Activated CD4-positive, alpha-beta T cell treated with anti-CD3 and anti-CD28 coated beads, Interleukin-10, Interleukin-2, amounts not matched to agents 100 ng/mL and 50 ng/mL, durations not matched to agents 16 hours and 8 hours (primary cell): ENCODE results near the gene SAMD4A.

Source experiments
- DNase-seq: peaks from one replicate; pipeline ENCODE4 v3.0.0-alpha.2; 2020

SAMD4A gene

GRCh38 chr14:54711812-54712464, 145.0 kb downstream of the SAMD4A start:
- DNase-seq = no peak

GRCh38 chr14:54712465-54713200, 145.7 kb downstream of the SAMD4A start:
- DNase-seq = no peak

DNA sequence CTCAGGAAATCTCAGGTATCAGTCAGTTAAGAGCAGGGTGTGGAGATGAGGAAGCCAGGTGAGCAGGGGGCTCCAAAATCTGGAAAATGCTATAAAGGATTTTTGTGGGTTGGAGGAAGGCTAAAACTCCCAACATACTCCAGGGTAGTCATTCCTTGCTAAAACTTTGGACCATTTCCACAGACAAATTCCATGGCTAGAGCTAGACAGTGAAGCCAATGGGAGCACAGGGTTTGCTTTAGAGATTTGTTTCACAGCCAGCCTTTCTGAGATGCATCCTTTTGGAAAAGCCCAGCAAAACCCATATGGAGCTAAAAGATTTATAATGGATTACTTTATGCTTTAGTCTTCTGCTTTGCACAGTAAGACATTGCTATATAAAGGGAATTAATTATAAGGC, 146.5 kb downstream of the SAMD4A start:
- no peak for DNase-seq

DNA sequence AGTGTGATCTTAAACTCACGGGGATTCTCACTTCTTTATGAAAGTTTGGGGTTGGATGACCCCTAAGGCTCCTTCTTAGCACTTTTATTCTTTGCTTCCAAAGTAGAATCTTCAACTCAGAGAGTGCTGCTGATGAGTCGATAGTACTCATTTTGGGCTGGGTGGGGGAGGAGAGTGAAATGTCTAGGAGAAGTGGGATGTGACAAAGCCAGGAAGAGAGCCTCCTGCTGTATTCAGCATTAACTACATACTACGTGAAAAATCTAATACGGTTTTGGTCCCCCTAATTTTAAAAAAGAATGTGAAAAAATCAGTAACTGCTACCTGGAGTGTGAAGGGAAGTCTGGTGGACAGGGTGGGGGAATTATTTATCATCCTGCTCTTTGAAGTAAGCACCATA, 148.3 kb downstream of the SAMD4A start:
- no peak for DNase-seq

GRCh38 chr14:54715811-54716210, 148.9 kb downstream of the SAMD4A start:
- DNase-seq = no peak

DNA sequence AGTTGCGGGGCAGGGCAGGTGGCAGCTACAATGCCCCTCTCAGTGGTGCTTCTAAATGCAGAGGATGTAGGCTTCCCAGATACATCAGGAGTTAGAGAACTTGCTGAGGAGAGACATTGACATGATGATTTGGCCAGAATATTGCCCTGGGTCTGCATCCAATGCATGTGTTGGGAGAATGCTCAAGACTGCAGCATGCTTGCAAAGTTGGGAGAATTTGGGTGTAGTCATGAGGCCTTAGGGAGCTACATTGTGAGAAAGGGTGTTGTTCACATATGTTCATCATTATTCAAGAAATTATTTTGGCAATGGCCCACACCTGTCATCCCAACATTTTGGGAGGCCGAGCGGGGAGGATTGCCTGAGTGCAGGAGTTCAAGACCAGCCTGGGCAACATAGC, 149.9 kb downstream of the SAMD4A start:
- DNase-seq = no peak

DNA sequence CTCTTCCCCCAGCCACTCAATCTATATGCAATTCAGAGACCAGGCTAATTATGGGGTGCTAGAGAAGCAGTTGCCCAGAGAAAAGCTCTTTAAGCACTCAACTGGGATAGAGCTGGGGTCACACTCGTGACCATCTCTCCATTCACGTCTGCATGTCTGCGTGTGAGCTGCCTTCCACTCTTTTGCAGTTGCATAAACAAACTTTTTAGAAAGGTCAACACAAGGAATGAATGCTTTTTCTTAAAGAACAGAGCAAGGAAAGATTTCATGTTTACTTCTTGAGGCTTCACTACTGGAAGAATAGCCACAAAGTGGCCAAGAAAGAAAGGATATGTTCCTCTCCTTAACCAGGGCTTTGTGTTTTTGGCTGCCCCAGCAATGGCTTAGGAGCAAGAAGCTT, 151.1 kb downstream of the SAMD4A start:
- DNase-seq = no peak

DNA sequence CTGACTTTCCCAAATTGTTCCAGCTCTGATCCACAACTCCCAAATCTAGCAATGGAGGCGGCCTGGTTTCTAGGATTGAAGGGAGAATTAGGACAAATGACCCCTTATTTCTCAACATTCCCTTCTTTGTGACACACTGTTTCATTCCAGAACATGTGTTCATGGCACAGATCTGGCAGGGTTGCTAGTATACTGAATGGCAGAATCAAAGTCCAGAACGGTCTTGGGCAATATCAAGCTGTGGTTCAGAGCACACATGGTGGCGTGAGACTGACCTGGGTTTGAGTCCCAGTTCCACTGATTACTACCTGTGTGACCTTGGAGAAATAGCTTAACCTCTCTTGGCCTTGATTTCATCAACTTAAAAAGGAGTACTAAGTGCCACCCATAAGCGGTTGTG, 152.5 kb downstream of the SAMD4A start:
- DNase-seq = no peak

DNA sequence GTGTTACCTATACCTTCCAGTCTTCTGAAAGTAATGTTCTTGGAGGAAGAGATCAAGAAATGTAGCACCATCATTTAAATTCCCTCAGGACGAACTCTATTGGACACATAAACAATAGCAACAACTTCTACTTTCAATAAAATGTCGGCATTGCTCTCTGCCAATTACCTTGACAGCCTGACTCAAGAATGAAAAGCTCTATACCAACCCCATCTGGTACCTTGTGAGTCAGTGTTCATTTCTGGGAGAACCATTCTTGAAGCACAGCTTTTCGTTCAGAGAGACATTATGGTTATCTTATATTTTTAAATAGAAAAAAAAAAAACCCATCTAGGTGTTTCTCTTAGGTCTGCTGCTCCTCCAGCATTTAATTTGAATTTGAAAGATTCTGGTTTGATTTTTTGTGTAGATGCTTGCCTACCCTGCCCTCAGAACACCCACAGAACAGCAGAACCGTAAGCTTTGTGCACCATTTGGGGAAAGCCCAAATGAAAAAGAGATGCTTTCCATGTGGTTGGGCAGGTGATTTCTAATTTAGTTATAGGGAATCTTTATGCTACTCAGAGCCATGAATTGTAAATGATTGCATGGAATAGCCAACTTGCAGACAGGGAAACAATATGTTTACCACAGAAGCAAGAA, 156.0 kb downstream of the SAMD4A start:
- DNase-seq = peak; percentile 54

- DNase-seq = no peak
Observed at GRCh38 chr14:54724123-54724522, 157.2 kb downstream of the SAMD4A start.

DNA sequence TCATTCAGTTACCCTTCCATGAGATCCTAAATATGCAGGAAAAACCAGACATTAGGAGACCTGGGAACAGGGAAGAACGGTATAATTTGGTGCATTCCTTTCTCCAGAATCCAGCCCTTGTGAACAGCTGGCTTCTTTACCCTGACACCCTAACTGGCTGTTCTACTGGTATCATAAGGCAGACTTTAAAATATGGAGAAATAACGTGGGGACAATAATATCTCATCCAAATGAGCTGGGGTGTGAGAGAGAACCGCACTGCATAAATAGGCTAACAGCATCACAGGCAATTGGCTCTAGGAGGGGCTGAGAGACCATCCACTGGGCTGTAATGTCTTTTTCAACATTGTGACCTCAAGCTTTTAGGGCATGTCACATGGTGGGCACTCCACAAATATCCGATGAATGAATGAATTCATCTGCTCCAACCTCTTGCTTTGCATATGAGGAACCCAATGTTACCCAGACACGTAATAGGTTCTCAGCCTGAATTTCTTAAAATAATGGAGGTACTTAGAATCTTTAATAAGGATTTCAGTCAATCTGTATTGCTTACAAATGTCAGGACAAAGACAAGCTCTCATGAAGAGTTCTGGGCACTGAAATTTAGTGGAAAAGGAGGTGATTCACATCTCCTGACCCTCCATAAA, 157.9 kb downstream of the SAMD4A start:
- no peak for DNase-seq

GRCh38 chr14:54725998-54726397, 159.1 kb downstream of the SAMD4A start:
- no peak for DNase-seq

- DNase-seq = no peak
Observed at GRCh38 chr14:54727929-54728328, 161.0 kb downstream of the SAMD4A start.

- no peak for DNase-seq
Observed at GRCh38 chr14:54728700-54729527, 162.0 kb downstream of the SAMD4A start.

- DNase-seq = peak; percentile 91
Observed at GRCh38 chr14:54730156-54730961, 163.4 kb downstream of the SAMD4A start.

DNA sequence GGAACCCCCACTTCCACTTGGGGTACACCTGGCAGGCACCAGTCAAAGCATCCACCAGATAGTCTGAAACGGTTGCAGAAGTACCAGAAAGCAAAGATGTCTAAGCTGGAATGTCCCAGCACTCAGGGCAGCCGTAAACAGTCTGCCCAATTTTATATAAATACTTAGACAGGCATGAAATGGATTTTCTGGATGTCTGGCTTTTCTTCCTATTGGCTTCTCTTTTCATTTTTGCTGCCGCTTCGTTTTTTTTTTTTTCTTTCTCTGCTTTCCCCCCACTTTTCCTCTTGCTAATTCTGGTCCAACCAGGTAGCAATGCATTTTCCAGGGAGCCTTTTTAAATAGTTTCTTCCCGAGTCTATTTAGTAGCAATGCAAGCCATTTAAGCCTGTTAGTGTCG, 168.0 kb downstream of the SAMD4A start:
- DNase-seq = no peak

GRCh38 chr14:54735424-54735823, 168.5 kb downstream of the SAMD4A start:
- DNase-seq = no peak

GRCh38 chr14:54737132-54737711, 170.3 kb downstream of the SAMD4A start:
- DNase-seq = peak; percentile 73

GRCh38 chr14:54738009-54738408, 171.1 kb downstream of the SAMD4A start:
- DNase-seq = no peak

GRCh38 chr14:54739514-54739913, 172.6 kb downstream of the SAMD4A start:
- DNase-seq = no peak
